HCT116 (cell line): ENCODE results near the gene RPUSD3. TPM values are rescaled to one million over a fixed set of nuclear protein-coding genes. Genes with fewer than 3 reads are reported as not detected.

Experiments
- ATAC-seq: fragments of 200-7000 bp; cut with Tn5 transposase; 2 replicates; pipeline ENCODE4 v1.9.1; 2020; ENCODE audit warnings: mild to moderate bottlenecking, moderate library complexity
- BruUV-seq: library from RNA; stranded (reverse); fragments of 400-500 nt; replicated peaks from 2 replicates; lab custom pipeline; 2021; lab: Mats Ljungman, UMichigan
- CTCF ChIA-PET: fragments of 300-600 bp; sonication (Branson Sonifier 250); formaldehyde crosslinking; loops from one replicate; lab custom pipeline; 2021; ENCODE audit warnings: antibody characterized with exemption; lab: Charles Lee
- POLR2A ChIA-PET: fragments of 300-600, 350-600 bp; sonication (Branson Sonifier 250); formaldehyde crosslinking; loops from one replicate; lab custom pipeline; 2021; ENCODE audit warnings: antibody characterized with exemption; lab: Charles Lee
- RAD21 ChIA-PET, 2 experiments: fragments of 300-600 bp; sonication (Branson Sonifier 250); formaldehyde crosslinking; loops; one replicate each; lab custom pipeline; 2023; ENCODE audit warnings: low total read pairs in 2 of 2; ENCODE audit not compliant: uncharacterized antibody in 2 of 2, unreplicated experiment in 2 of 2, low non-redundant PET in 1 of 2; lab: Charles Lee
- DNase-seq: peaks from one replicate; pipeline ENCODE4 v3.0.0-alpha.2; 2010; ENCODE audit warnings: low read depth, low spot score
- H2AFZ ChIP-seq: fragments of 200-600 bp; shearing (Covaris generic), sonication (generic); 2 replicates; pipeline ENCODE4 v1.6.1; 2017; ENCODE audit warnings: low read depth, mixed run types, mixed read lengths, antibody characterized with exemption, low read length; ENCODE audit not compliant: poor library complexity, severe bottlenecking
- H3K27ac ChIP-seq: 2 replicates; pipeline ENCODE4 v1.5.1; 2012; ENCODE audit warnings: low read depth, low read length
- H3K27me3 ChIP-seq: fragments of 200-600 bp; sonication (generic); 2 replicates; pipeline ENCODE4 v1.6.1; 2016; ENCODE audit warnings: mixed run types, low read length, mixed read lengths; ENCODE audit not compliant: insufficient read depth
- H3K36me3 ChIP-seq, 2 experiments: fragments of 200-500 bp in 1 of 2; fragments of 200-600 bp in 1 of 2; sonication (Bioruptor generic) in 1 of 2; sonication (generic) in 1 of 2; 2 replicates each; pipeline versions ENCODE4 v1.5.1 to v1.6.1; 2014 to 2016; ENCODE audit warnings: low read length in 2 of 2, inconsistent platforms in 1 of 2, mixed read lengths in 1 of 2, mixed run types in 1 of 2; ENCODE audit not compliant: insufficient read depth in 2 of 2, control insufficient read depth in 1 of 2
- H3K4me1 ChIP-seq, 2 experiments: fragments of 200-600 bp in 1 of 2; sonication (generic) in 1 of 2; 2 replicates each; pipeline versions ENCODE4 v1.5.1 to v1.6.1; 2012 to 2017; ENCODE audit warnings: low read length in 2 of 2, inconsistent platforms in 1 of 2, mild to moderate bottlenecking in 1 of 2, mixed read lengths in 1 of 2, mixed run types in 1 of 2, moderate library complexity in 1 of 2; ENCODE audit not compliant: insufficient read depth in 2 of 2, control insufficient read depth in 1 of 2
- H3K4me2 ChIP-seq: fragments of 200-600 bp; sonication (generic); 2 replicates; pipeline ENCODE4 v1.6.1; 2017; ENCODE audit warnings: mixed run types, low read length, mixed read lengths
- H3K4me3 ChIP-seq, 2 experiments: fragments of 200-600 bp in 1 of 2; sonication (generic) in 1 of 2; replicated peaks in 1 of 2; 2 replicates each; pipeline ENCODE4 v1.5.1; 2011 to 2016; ENCODE audit warnings: low read length in 2 of 2, control low read depth in 1 of 2, low read depth in 1 of 2, mild to moderate bottlenecking in 1 of 2, mixed read lengths in 1 of 2, mixed run types in 1 of 2
- H3K79me2 ChIP-seq: fragments of 200-600 bp; sonication (generic); 2 replicates; pipeline ENCODE4 v1.6.1; 2017; ENCODE audit warnings: mild to moderate bottlenecking, mixed run types, low read length, moderate library complexity, mixed read lengths; ENCODE audit not compliant: insufficient read depth
- H3K9ac ChIP-seq: fragments of 200-600 bp; sonication (generic); 2 replicates; pipeline ENCODE4 v1.6.1; 2016; ENCODE audit warnings: low read length, mixed read lengths
- H3K9me2 ChIP-seq: fragments of 200-600 bp; sonication (generic), shearing (Covaris generic); 2 replicates; pipeline ENCODE4 v1.6.1; 2017; ENCODE audit warnings: mixed run types, mild to moderate bottlenecking, moderate library complexity; ENCODE audit not compliant: insufficient read depth
- H3K9me3 ChIP-seq, 2 experiments: fragments of 200-500 bp in 1 of 2; fragments of 200-600 bp in 1 of 2; sonication (Bioruptor generic) in 1 of 2; sonication (generic) in 1 of 2; 2 replicates each; pipeline ENCODE4 v1.6.1; 2014 to 2017; ENCODE audit warnings: low read length in 2 of 2, mixed read lengths in 2 of 2, inconsistent platforms in 1 of 2, low read depth in 1 of 2, mild to moderate bottlenecking in 1 of 2, mixed run types in 1 of 2, moderate library complexity in 1 of 2; ENCODE audit not compliant: control insufficient read depth in 1 of 2, insufficient read depth in 1 of 2
- H4K20me1 ChIP-seq: fragments of 200-600 bp; sonication (generic), shearing (Covaris generic); 2 replicates; pipeline ENCODE4 v1.6.1; 2017; ENCODE audit warnings: mixed run types, mild to moderate bottlenecking, moderate library complexity; ENCODE audit not compliant: insufficient read depth
- EGR1 ChIP-seq: IDR thresholded peaks from 2 replicates; pipeline ENCODE4 v1.6.1; 2012; ENCODE audit warnings: low read depth
- ELF1 ChIP-seq: IDR thresholded peaks from 2 replicates; pipeline ENCODE4 v1.6.1; 2012; ENCODE audit warnings: low read depth, borderline replicate concordance
- FOSL1 ChIP-seq: IDR thresholded peaks from 2 replicates; pipeline ENCODE4 v1.6.1; 2012; ENCODE audit warnings: low read depth
- RAD21 ChIP-seq: IDR thresholded peaks from 2 replicates; pipeline ENCODE4 v1.6.1; 2012; ENCODE audit warnings: low read depth, mild to moderate bottlenecking
- SRF ChIP-seq: IDR thresholded peaks from 2 replicates; pipeline ENCODE4 v1.6.1; 2012; ENCODE audit warnings: low read depth
- YY1 ChIP-seq: IDR thresholded peaks from 2 replicates; pipeline ENCODE4 v1.6.1; 2011; ENCODE audit warnings: low read length, low read depth, moderate library complexity, mild to moderate bottlenecking; ENCODE audit not compliant: insufficient replicate concordance; ENCODE audit errors: extremely low read depth
- ZFX ChIP-seq: fragments of 450-650 bp; IDR thresholded peaks from 2 replicates; pipeline ENCODE4 v1.6.1; 2017
- ZNF274 ChIP-seq: fragments of 200-500 bp; sonication (Bioruptor generic); IDR thresholded peaks from 2 replicates; pipeline ENCODE4 v1.6.1; 2014; ENCODE audit warnings: mild to moderate bottlenecking, low read depth, low read length, inconsistent platforms
- intact Hi-C: fragments of 100-400 bp; cut with micrococcal nuclease; formaldehyde crosslinking; loops from 2 replicates; pipeline ENCODE4 v1.10.0; 2022
- total RNA-seq: library from RNA; stranded (reverse); gene quantifications from one replicate; pipeline ENCODE4 v1.2.1, GENCODE V29; 2021; ENCODE audit not compliant: unreplicated experiment
- TF ChIP-seq, protein P1 (sequence below): IDR thresholded peaks from 2 replicates; pipeline ENCODE4 v1.6.1; 2012

The RPUSD3 gene
- total RNA-seq, 1 experiment from 2014 or later: 58.0 TPM

DNA sequence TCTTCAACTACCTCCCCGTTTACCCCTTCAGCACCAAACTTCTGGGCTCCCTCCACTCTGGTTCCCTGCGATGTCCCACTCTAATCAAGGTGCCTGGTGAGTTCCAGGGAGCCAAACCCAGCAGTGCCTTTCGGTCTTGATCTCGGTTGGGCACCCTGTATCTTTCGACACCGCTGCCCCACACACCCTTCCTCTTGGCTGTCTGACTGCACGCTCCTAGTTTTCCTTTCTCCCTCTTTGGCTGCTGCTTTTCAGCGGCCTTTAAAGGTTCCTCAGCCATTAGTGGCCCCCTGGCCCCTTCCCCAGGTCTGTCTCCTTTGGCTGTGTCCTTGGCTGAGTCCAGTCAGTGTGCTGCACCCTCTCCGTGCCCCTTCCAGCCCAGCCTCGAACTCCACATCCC, 33.0 kb downstream of the RPUSD3 start:
- no peak for DNase-seq
- RAD21 ChIA-PET: no interaction called here
- no peak for ATAC-seq
- no TSS peak for BruUV-seq
- no peaks in the 10 kb centered on the region for H3K79me2 ChIP-seq
- H2AFZ ChIP-seq: no peak overlapping the region
- no peaks in the 10 kb centered on the region for H3K27me3 ChIP-seq
- H3K4me3 ChIP-seq: no peak overlapping the region
- no peaks in the 10 kb centered on the region for H3K9me3 ChIP-seq
- POLR2A ChIA-PET: no interaction called here
- peaks cover 11 to 33% of the 10 kb centered on the region in 2 experiments; a peak in 3 of 4 replicates for H3K4me1 ChIP-seq
- H3K9ac ChIP-seq: no peak overlapping the region
- no peaks in the 10 kb centered on the region for H4K20me1 ChIP-seq
- intact Hi-C loops: no loop called here
- H3K36me3 ChIP-seq: peaks cover 9 to 10% of the 10 kb centered on the region in 2 experiments; a peak in 2 of 4 replicates
- no peak for TF ChIP-seq SRF
- CTCF ChIA-PET: no interaction called here
- no peaks in the 10 kb centered on the region for H3K9me2 ChIP-seq
- H3K4me2 ChIP-seq: 0 out of 2 replicates have a peak overlapping the region, but pooled peaks have one; percentile 73
- H3K27ac ChIP-seq: no peak overlapping the region

DNA sequence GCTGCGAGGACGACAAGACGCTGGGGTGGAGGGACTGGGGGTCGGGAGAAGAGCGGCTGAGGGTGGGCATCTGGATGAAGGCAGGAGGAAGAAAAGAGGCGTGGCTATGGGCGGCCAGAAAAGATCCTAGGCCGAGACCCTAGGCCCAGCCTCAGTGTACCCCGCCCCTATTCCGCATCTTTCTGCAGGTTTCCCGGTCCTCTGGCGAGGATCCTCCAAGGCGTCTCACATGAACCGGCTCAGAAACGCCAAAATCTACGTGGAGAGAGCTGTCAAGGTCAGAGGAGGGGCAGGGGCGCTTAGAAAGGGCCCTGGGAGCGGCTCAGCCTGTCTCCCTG, 33.4 kb downstream of the RPUSD3 start:
- H3K9me2 ChIP-seq: no peaks in the 10 kb centered on the region
- intact Hi-C loops: no loop called here
- H3K27ac ChIP-seq: peak overlapping the region; percentile 69; the same call in 1 of the 2 replicates
- ChIA-PET CTCF (interaction anchor here (2.7 kb wide), 1 partner anchor 94 kb away, joined by 11 read pairs; no protein-coding TSS in a partner anchor), POLR2A (no interaction called here), RAD21 (no interaction called here)
- H3K4me1 ChIP-seq: peaks cover 11 to 33% of the 10 kb centered on the region in 2 experiments; a peak in 3 of 4 replicates
- no peak for ATAC-seq
- H3K27me3 ChIP-seq: no peaks in the 10 kb centered on the region
- peak overlapping the region; percentile 73 for H3K4me2 ChIP-seq
- H3K36me3 ChIP-seq: peaks cover 13% of the 10 kb centered on the region in 2 experiments; a peak in 2 of 4 replicates
- H3K4me3 ChIP-seq: peak overlapping the region; percentile 35 to 54
- TF ChIP-seq ZFX (no peak), FOSL1 (no peak), YY1 (no peak), RAD21 (no peak), ZNF274 (no peak), ELF1 (no peak), EGR1 (no peak)
- TF ChIP-seq, protein P1, sequence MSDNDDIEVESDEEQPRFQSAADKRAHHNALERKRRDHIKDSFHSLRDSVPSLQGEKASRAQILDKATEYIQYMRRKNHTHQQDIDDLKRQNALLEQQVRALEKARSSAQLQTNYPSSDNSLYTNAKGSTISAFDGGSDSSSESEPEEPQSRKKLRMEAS: no peak
- no peaks in the 10 kb centered on the region for H4K20me1 ChIP-seq
- DNase-seq: no peak
- no peak overlapping the region for H2AFZ ChIP-seq
- H3K9me3 ChIP-seq: no peaks in the 10 kb centered on the region
- H3K9ac ChIP-seq: peak overlapping the region; percentile 68
- BruUV-seq: no TSS peak
- no peaks in the 10 kb centered on the region for H3K79me2 ChIP-seq
